A549 (cell line): ENCODE results near the gene SKAP1. TPM values are rescaled to one million over a fixed set of nuclear protein-coding genes. Genes with fewer than 3 reads are reported as not detected.

ENCODE experiments used
- ATAC-seq, 2 experiments: fragments of 200-7000 bp in 1 of 2; fragments of >200 bp in 1 of 2; cut with Nextera tagmentation in 1 of 2; cut with Tn5 transposase in 1 of 2; 3 replicates each; pipeline versions ENCODE4 v1.8.0 to v1.9.1; 2018 to 2020; ENCODE audit warnings: mild to moderate bottlenecking in 1 of 2, moderate library complexity in 1 of 2
- CTCF ChIA-PET: fragments of 300-600 bp; sonication (Branson Sonifier 250); formaldehyde crosslinking; extraction: SDS; loops from one replicate; lab custom pipeline; 2021; ENCODE audit warnings: antibody characterized with exemption, inconsistent platforms; lab: Yijun Ruan, JAX
- POLR2A ChIA-PET: fragments of 350-600 bp; formaldehyde crosslinking; extraction: SDS; loops from one replicate; lab custom pipeline; 2021; ENCODE audit warnings: antibody characterized with exemption, inconsistent platforms; lab: Yijun Ruan, JAX
- DNase-seq, 2 experiments: peaks; one replicate each; pipeline versions ENCODE4 v3.0.0 to v3.0.0-alpha.2; 2011 to 2016; ENCODE audit warnings: low read depth in 1 of 2, low spot score in 1 of 2
- FAIRE-seq: peaks from 2 replicates; lab custom pipeline; 2011; peaks lifted over from hg19 to GRCh38; lab: Jason Lieb, UNC
- H3K27ac ChIP-seq, 2 experiments: fragments of >200 bp; sonication (Bioruptor Twin); formaldehyde crosslinking; 3 replicates each; pipeline ENCODE4 v1.5.1; 2016 to 2017
- H3K4me1 ChIP-seq: fragments of >200 bp; sonication (Bioruptor Twin); formaldehyde crosslinking; 3 replicates; pipeline ENCODE4 v1.6.1; 2016
- H3K4me2 ChIP-seq: fragments of >200 bp; sonication (Bioruptor Twin); formaldehyde crosslinking; 3 replicates; pipeline ENCODE4 v1.6.1; 2016
- H3K4me3 ChIP-seq: fragments of >200 bp; sonication (Bioruptor Twin); formaldehyde crosslinking; 3 replicates; pipeline ENCODE4 v1.5.1; 2016
- H3K9me3 ChIP-seq: fragments of >200 bp; sonication (Bioruptor Twin); formaldehyde crosslinking; 3 replicates; pipeline ENCODE4 v1.6.1; 2016
- CBX2 ChIP-seq: fragments of 200-600 bp; sonication (generic); IDR thresholded peaks from 2 replicates; pipeline ENCODE4 v1.6.1; 2016; ENCODE audit warnings: low read depth, mild to moderate bottlenecking, borderline replicate concordance
- CHD2 ChIP-seq: fragments of 150-350 bp; IDR thresholded peaks from 2 replicates; pipeline ENCODE4 v1.6.1; 2014; ENCODE audit warnings: low read length; ENCODE audit not compliant: partially characterized antibody
- CTCF ChIP-seq: fragments of >200 bp; sonication (Bioruptor Twin); formaldehyde crosslinking; IDR thresholded peaks from 3 replicates; pipeline ENCODE4 v1.5.1; 2016
- E2F6 ChIP-seq: IDR thresholded peaks from 2 replicates; pipeline ENCODE4 v1.6.1; 2012; ENCODE audit warnings: low read depth, borderline replicate concordance
- EHF ChIP-seq: fragments of 250-450 bp; sonication (Bioruptor Pico); IDR thresholded peaks from 2 replicates; pipeline ENCODE4 v1.5.0; 2020; ENCODE audit warnings: mild to moderate bottlenecking
- EHMT2 ChIP-seq: fragments of 200-600 bp; sonication (generic); IDR thresholded peaks from 2 replicates; pipeline ENCODE4 v1.6.1; 2016; ENCODE audit warnings: antibody characterized with exemption, low read depth, mild to moderate bottlenecking, moderate library complexity
- FOXS1 ChIP-seq: fragments of 250-450 bp; sonication (Bioruptor Pico); IDR thresholded peaks from 2 replicates; pipeline ENCODE4 v1.5.0; 2020; ENCODE audit warnings: mild to moderate bottlenecking, moderate library complexity
- HDAC2 ChIP-seq: fragments of 200-600 bp; sonication (generic); IDR thresholded peaks from 2 replicates; pipeline ENCODE4 v1.6.1; 2016
- HMGXB4 ChIP-seq: fragments of 250-450 bp; sonication (Bioruptor Pico); IDR thresholded peaks from 2 replicates; pipeline ENCODE4 v1.5.0; 2021; ENCODE audit warnings: mild to moderate bottlenecking, moderate library complexity, borderline replicate concordance
- KDM5A ChIP-seq: fragments of 200-600 bp; sonication (generic); IDR thresholded peaks from 2 replicates; pipeline ENCODE4 v1.6.1; 2016; ENCODE audit warnings: antibody characterized with exemption, mild to moderate bottlenecking
- MAZ ChIP-seq: fragments of 150-350 bp; IDR thresholded peaks from 2 replicates; pipeline ENCODE4 v1.6.1; 2014; ENCODE audit warnings: antibody characterized with exemption, low read depth, low read length, borderline replicate concordance
- NPAS2 ChIP-seq: fragments of 250-450 bp; sonication (Bioruptor Pico); IDR thresholded peaks from 2 replicates; pipeline ENCODE4 v1.8.0; 2022; ENCODE audit warnings: mild to moderate bottlenecking, moderate library complexity, borderline replicate concordance
- POLR2AphosphoS2 ChIP-seq: conservative IDR thresholded peaks from 2 replicates; pipeline ENCODE4 v1.6.1; 2012; ENCODE audit warnings: low read length, improper control_type of control experiment, inconsistent platforms
- RAD21 ChIP-seq, 2 experiments: fragments of >200 bp in 1 of 2; sonication (Bioruptor Twin) in 1 of 2; formaldehyde crosslinking in 1 of 2; IDR thresholded peaks in 1 of 2; conservative IDR thresholded peaks in 1 of 2; 2 replicates in 1 of 2; 3 replicates in 1 of 2; pipeline ENCODE4 v1.6.1; 2012 to 2018; ENCODE audit warnings: inconsistent platforms in 1 of 2
- REST ChIP-seq: fragments of 200-600 bp; sonication (generic); IDR thresholded peaks from 2 replicates; pipeline ENCODE4 v1.6.1; 2016; ENCODE audit warnings: antibody characterized with exemption, mild to moderate bottlenecking, moderate library complexity
- RNF2 ChIP-seq: fragments of 200-600 bp; sonication (generic); IDR thresholded peaks from 2 replicates; pipeline ENCODE4 v1.6.1; 2016; ENCODE audit warnings: low read depth, mild to moderate bottlenecking, antibody characterized with exemption, moderate library complexity, borderline replicate concordance
- USF2 ChIP-seq: fragments of 450-650 bp; IDR thresholded peaks from 2 replicates; pipeline ENCODE4 v1.6.1; 2014; ENCODE audit warnings: antibody characterized with exemption
- ZFP36 ChIP-seq: fragments of 450-650 bp; IDR thresholded peaks from 2 replicates; pipeline ENCODE4 v1.6.1; 2014; ENCODE audit warnings: borderline replicate concordance; ENCODE audit not compliant: partially characterized antibody
- WGBS: methylation state at CpG from one replicate; pipeline ENCODE4 v1.1.6; 2017; ENCODE audit errors: missing lambda C conversion rate; 5-methylcytosine and 5-hydroxymethylcytosine counted together
- polyA plus RNA-seq, 4 experiments: library from polyadenylated mRNA; depleted of rRNA in 3 of 4; stranded (reverse); fragments of >200 nt; fragmentation: RNase III in 1 of 4; extraction: RNeasy Plus Mini Kit Qiagen cat#74134 plus additional on column Dnase treatment in 1 of 4; gene quantifications; 2 replicates in 3 of 4; 3 replicates in 1 of 4; pipeline ENCODE4 v1.2.3, GENCODE V29; 2011 to 2017

Gene SKAP1
- polyA plus RNA-seq, 2 of the 4 experiments (the other 2 are of a cell fraction) = 0.14 to 0.78 TPM

- FAIRE-seq = no peak
- Histone ChIP-seq H3K4me1 (peaks cover 5% of the 10 kb centered on the region), H3K27ac (no peak overlapping the region), H3K9me3 (no peaks in the 10 kb centered on the region), H3K4me2 (no peak overlapping the region), H3K4me3 (no peak overlapping the region)
- ATAC-seq = no peak
- TF ChIP-seq USF2 = no peak
- no peak for TF ChIP-seq EHF (CRISPR knock-in tag)
- TF ChIP-seq MAZ = no peak
- no peak for TF ChIP-seq EHMT2
- no peak for TF ChIP-seq HDAC2
- WGBS = 60% methylated on average over 4 of the region's 4 CpGs
- no peak for DNase-seq
- CTCF ChIA-PET = interaction anchor here (0.7 to 2.0 kb wide), 5 partner anchors 11 to 462 kb away, joined by 3 to 8 read pairs (median 4); partner anchors contain the start of gene HOXB8
- POLR2A ChIA-PET = no interaction called here
Observed at GRCh38 chr17:48152289-48152688, 277.7 kb downstream of the SKAP1 start.

GRCh38 chr17:48151220-48151619, 278.8 kb downstream of the SKAP1 start:
- POLR2A ChIA-PET = no interaction called here
- CTCF ChIA-PET = interaction anchor here (0.5 to 1.8 kb wide), 5 partner anchors 9 to 463 kb away, joined by 3 to 6 read pairs (median 4); partner anchors contain the start of gene HOXB8
- no peak for DNase-seq
- ATAC-seq = no peak
- Histone ChIP-seq H3K27ac (no peak overlapping the region), H3K4me2 (no peak overlapping the region), H3K9me3 (no peaks in the 10 kb centered on the region)
- WGBS = 55% methylated on average over 3 of the region's 3 CpGs
- FAIRE-seq = peak; percentile 43
- TF ChIP-seq HMGXB4 (CRISPR knock-in tag) = no peak
- no peak for TF ChIP-seq POLR2AphosphoS2
- TF ChIP-seq CHD2 = no peak
- TF ChIP-seq NPAS2 (CRISPR knock-in tag) = no peak
- no peak for TF ChIP-seq FOXS1 (CRISPR knock-in tag)
- no peak for TF ChIP-seq RAD21 (conservative IDR thresholded peaks at IDR 0.05 in 1 of 2, IDR thresholded peaks at IDR 0.05 in 1 of 2)
- TF ChIP-seq ZFP36 = no peak
- no peak for TF ChIP-seq REST
- TF ChIP-seq E2F6 = no peak
- no peak for TF ChIP-seq CBX2
- no peak for TF ChIP-seq HDAC2
- TF ChIP-seq, all 56 proteins: peak for 0
- no peak overlapping the region for H3K4me3 ChIP-seq
- H3K4me1 ChIP-seq = peaks cover 5% of the 10 kb centered on the region

- TF ChIP-seq KDM5A (no peak), CTCF (no peak), RNF2 (no peak), MAZ (no peak)
- POLR2A ChIA-PET = no interaction called here
- H3K27ac ChIP-seq = no peak overlapping the region
- H3K4me2 ChIP-seq = no peak overlapping the region
- FAIRE-seq (peak; percentile 7), ATAC-seq (no peak), DNase-seq (no peak)
- H3K4me1 ChIP-seq = peaks cover 5% of the 10 kb centered on the region
- H3K4me3 ChIP-seq = no peak overlapping the region
- WGBS = 58% methylated on average over 11 of the region's 11 CpGs
- CTCF ChIA-PET = interaction anchor here (0.5 to 1.2 kb wide), 4 partner anchors 9 to 70 kb away, joined by 3 to 6 read pairs (median 4); no protein-coding TSS in a partner anchor
- no peaks in the 10 kb centered on the region for H3K9me3 ChIP-seq
Observed at GRCh38 chr17:48150597-48151001, 279.4 kb downstream of the SKAP1 start.
